ENCODE measurements around the gene DDX11.
"Not testable (repeated sequence)": the region's sequence is repeated elsewhere in the genome, so short reads cannot be mapped to it uniquely, and the experiment has no call there.

DDX11 gene

DNA sequence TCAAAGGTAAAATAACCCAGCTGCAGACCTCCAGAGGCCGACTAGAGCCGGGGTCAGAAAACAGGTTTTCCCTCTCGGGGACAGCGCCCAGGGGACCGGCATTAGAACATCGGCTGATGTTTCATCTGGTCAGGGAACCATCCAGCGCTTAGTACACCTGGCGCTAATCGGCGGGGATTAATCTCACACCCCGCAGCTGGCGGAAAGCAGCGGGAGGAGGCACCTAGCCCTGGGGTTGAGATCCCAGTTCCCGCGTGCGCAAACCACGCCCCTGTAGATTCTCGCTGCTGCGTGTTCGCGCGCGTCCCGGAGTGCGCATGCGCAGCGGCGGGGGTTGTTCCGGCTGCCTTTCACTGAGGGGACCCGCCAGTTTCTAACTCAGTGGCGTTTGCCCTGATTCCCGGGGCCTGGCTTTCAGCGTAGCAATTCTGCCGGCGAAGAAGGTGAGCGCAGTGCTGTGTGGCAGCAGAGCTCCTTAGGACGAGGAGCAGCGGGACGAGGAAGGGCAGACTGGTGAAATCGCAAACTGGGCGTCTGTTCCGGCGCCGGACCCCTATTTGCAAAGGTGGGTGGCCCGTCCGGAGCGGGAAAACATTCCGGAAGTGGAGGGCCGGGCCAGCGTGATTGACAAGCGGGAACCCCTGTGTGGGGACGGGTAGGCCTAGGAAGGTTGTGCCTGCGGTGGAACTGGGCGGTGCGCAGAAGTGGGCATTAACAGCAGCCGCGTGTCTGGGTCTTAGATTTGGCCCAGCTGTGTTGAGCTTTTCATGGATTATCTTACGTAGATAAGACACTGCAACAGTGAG lies at the start of gene DDX11:
DDX11 (plus strand) TSS at position 334 of the 806 bp plus-strand sequence. CDS start 4,534 bp downstream, outside the sequence.
- peak within 1 kb of the TSS; percentile 58 for H3K4me3 ChIP-seq (ENCODE audit: low read depth, low read length)
- peak; percentile 75 for DNase-seq (ENCODE audit: low read depth)

DNA sequence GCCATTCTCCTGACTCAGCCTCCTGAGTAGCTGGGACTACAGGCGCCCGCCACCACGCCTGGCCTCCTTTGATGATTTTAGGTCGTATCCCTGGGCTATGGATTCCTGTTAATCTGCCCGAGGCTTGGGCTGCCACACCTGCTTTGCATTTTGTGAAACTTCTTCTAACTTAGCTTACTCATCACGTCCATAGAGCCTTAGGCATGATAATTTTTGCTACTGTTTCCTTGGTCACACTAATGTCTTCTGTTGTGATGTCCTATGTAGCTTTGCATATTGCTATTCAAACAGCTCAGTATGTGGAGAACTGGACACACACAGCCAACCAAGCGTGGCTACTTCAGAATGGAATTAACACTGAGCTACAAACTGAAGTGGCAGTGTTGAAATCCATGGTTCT lies 47.5 kb upstream of the DDX11 start:
- H3K4me3 ChIP-seq (ENCODE audit: low read depth, low read length): no peak overlapping the region
- DNase-seq (ENCODE audit: low read depth): no peak

DNA sequence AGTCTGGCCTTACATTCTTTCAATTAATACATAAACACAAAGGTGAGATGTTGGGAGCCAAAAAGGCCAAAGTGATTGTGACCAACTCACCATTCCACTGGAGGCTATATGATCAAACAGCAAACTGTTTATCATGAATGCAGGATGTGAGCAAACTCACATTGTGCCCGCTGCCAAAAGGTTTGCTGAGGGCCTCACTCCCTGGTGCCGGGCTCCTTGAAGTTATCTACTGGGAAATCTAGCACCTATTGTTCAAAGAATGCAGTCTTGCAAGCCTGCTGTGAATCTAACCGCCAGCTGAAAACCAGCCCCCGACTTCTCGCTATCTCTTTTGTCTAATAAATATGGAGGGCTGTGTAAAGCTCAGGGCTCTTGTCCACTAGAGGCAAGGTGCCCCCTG lies 46.7 kb upstream of the DDX11 start:
- not testable (repeated sequence) for DNase-seq (ENCODE audit: low read depth)

DNA sequence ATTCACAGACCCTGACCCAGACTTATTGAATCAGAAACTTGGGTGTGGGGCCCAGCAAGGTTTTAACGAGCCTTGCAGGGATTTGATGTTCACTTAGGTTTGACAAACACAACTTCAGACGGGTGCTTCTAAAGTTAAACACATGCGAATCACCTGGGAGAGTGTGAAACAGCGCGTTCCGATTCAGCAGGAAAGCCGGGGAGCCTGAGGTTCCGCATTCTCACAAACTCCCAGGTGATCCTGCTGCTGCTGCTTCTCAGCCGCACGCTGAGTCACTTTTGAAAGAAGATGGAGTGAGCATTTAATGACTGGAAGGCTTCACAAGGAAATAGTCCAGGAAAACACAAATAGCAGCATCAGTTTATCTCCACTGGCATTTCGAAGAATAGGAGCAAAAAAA lies 44.2 kb upstream of the DDX11 start:
- H3K4me3 ChIP-seq (ENCODE audit: low read depth, low read length): no peak overlapping the region
- DNase-seq (ENCODE audit: low read depth): no peak

More for the DNA sequence above, 46.7 kb upstream of the DDX11 start:
- H3K4me3 ChIP-seq (ENCODE audit: low read depth, low read length): not testable (repeated sequence)

DNA sequence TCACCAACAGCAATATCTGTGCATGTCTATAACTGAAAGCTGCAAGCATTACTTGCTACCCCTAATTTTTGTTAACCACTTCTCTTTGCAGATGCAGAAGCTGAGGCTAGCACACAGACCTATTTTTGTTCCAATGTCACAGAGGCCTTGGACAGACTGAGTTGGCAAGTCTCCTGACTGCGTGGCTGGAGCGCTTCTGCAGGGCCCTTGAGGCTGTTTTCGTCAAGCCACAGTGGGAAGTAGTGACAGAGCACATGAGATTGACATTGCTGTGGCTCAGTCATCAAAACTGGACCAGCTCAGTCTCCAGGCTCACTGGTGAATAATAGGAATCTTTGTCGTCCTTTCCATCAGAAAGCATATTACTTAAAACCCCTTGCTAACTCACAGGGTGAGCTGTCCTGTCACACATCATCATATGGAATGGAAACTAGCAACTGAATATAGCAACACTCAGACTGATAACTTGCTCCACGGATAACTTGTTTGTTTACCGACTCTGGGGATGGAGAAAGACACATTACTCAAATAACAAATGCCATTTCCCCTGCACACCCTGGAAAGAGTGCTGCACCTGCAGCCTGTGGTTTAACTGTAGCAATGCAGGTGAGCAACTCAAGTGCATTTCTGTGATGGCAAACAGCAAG lies 43.6 kb upstream of the DDX11 start:
- no peak overlapping the region for H3K4me3 ChIP-seq (ENCODE audit: low read depth, low read length)
- no peak for DNase-seq (ENCODE audit: low read depth)

DNA sequence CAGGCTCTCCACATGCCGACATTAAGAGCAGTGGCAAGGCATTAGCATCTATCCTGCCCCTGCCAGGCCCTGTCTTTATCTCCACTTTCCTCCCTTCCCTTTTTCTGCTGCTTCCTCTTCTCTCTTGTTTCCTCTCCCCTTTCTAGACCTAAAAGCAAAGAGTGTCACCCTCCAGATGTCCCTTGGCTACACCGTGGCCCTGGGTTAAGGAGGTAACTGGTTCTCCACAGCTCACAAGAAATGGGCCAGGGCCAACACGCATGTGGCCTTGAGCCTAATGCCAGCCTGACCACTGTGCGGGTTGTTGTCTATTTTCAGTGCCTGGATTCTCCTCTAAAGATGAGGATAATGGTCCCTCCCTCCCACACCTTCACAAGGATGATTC lies 41.7 kb upstream of the DDX11 start:
- no peak overlapping the region for H3K4me3 ChIP-seq (ENCODE audit: low read depth, low read length)
- DNase-seq (ENCODE audit: low read depth): no peak

DNA sequence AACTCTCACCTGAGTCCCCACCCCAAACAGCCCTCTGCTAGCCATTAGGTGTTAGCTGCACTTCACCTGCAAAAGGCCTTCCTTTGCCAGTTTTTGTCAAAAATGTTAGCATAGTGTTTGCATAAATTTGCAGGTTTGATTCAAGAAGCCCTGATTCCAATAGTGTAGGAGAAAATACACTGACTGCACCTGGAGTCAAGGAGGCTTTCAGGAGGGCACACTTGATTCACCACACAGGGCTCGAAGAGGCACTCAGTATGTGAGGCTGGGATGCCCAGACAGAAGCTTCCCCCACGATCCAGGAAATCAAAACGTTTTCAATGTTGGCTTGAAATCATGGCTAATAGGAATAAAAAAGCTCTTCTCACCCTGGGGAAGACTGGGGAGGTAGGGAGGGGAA lies 40.5 kb upstream of the DDX11 start:
- no peak for DNase-seq (ENCODE audit: low read depth)
- H3K4me3 ChIP-seq (ENCODE audit: low read depth, low read length): no peak overlapping the region

DNA sequence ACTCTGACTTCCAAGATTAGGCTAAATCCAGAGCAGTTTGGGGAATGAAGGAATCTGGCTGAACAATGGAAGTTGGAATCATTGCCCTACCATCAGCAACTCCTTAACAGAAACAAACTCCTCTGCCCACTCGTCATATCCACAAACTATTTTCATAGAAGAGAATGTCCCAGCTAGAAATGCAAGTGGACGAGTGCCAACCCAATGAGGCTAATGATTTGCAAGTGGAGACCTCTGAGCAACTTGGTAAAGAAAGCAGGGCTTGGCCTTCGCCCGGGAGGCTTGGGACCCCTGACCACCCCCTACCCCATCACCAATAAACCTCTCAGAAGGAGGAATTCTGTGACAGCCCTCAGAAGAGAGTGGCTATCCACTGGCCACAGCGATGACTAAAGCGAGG lies 40.0 kb upstream of the DDX11 start:
- DNase-seq (ENCODE audit: low read depth): no peak
- H3K4me3 ChIP-seq (ENCODE audit: low read depth, low read length): no peak overlapping the region

DNA sequence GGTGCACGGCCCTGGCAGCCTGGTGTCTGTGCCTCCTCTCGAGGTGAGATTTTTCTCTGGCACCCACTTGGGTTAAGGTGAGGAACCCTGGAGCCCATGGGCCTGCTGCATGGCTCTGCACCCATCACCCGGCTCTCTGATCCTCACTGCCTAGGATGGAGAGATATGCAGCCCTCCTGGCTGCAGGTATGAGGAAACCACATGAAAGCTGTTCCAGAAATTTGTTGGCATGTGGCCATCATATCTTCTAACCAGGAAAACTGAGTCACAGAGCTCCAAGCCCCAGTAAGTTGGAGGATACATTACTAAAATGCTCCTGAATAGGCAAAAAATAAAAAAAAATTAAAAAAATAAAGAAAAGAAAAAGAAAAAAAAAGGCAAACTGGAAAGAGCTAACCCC lies 39.3 kb upstream of the DDX11 start:
- no peak for DNase-seq (ENCODE audit: low read depth)
- H3K4me3 ChIP-seq (ENCODE audit: low read depth, low read length): no peak overlapping the region

DNA sequence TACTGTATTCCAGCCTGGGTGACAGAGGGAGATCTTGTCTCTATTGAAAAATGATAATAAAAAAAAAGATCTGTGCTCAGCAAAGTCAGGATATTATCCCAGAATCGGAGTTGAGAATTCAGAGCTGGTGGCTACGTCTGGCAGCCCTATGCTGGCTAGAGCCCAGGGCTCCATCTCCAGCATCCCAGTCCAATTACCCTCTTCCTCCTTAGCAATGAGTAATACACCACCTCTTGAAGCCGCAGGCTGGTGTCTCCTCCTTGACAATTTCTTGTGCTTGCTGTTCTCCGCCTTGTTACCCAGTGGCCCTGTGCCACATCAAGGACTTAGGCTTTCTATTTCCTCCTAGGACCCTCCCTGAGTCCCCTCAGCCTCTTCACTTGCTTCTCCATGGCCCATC lies 38.4 kb upstream of the DDX11 start:
- H3K4me3 ChIP-seq (ENCODE audit: low read depth, low read length): no peak overlapping the region
- DNase-seq (ENCODE audit: low read depth): no peak

DNA sequence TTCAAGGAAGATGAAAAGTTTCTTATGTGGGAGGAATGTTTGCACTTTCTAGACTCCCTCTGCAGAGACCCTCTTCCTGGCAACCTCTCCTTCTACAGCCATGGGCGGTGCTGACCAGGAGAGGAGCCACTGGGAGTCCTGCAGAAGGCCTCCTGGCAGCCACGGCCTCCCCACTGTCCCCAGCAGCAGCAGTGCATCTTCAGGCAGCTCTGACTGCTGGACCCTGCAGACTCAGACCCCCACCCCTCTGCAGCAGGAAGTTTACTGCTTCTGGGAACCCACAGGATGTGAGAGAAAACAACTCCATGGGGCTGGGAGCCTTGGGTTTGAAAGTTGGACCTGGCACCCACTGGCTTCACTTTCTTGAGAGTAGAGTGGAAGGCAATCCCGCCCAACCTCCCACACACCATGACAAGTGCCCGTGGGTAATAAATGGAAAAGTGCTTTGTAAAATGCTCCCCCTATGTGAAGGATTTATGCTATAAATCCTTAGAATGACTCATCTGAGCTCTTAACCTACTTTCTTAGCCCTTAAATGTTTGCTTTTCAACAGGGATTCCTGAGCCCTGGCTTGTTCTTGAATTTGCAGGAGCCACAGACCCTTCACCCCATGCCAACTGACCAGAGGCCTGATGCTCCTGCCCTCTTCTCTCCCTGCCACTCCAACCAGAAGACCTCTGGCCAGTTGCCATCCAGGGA lies 37.5 kb upstream of the DDX11 start:
- H3K4me3 ChIP-seq (ENCODE audit: low read depth, low read length): no peak overlapping the region
- DNase-seq (ENCODE audit: low read depth): no peak

DNA sequence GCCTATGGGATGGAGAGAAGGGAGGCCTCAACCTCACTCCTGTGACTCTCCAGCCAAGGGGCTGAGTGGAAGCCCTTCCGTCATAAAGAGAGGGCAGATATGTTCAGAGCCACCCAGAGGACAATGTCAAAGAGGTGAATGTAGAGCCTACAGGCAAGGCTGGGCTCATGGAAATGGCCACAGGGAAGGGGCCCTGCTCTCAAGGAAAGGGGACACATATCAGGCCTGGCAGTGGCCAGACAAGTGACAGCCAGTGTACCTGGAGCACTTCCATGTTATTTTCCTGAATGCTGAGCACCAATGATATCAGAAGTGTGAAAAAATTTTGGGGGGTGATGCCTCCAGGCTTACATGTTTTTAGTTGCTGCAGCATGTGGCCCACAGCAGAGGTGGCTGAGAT lies 36.6 kb upstream of the DDX11 start:
- H3K4me3 ChIP-seq (ENCODE audit: low read depth, low read length): no peak overlapping the region
- no peak for DNase-seq (ENCODE audit: low read depth)

DNA sequence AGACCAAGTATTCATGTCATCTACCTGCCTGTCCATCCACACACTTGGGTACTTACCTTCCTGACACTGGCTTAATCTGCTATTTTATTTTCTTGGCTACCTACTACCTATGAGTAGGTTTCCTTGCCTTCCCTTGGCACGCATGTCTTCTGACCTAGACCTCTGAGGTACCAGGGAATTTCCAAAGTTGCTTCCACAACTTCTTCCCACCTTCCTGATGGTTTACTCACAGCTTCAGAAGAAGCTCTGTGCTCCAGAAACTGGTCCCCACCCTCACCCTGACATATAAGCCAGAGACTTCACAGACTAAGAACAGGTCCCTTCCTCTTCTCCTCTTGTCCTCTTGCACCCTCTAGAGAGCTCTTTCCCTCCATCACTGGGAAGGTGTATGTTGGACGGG lies 35.7 kb upstream of the DDX11 start:
- H3K4me3 ChIP-seq (ENCODE audit: low read depth, low read length): no peak overlapping the region
- no peak for DNase-seq (ENCODE audit: low read depth)

DNA sequence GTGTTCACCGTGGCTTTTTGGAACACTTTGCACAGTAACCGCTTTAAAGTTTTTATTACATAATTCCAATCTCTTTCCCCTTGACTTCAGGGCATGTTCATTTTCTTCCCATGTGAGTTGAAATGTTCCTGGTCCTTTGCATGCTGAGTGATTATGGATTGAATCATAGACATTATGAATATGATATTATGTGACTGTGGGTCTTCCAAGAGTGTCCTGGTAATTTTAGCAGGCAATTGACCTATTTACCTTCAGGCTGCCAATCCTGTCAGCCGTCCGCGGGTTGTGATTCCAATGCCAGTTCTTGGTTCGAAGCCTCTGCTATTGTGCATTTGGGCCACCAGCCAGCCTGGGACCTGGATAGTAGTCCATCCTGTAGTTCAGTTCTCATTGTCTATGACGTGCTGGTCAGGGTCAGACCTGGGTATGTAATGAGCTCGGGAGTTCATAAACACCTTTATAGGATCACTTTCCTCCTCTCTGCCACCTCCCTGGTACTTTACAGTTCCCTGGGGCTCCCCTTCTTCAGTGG lies 32.6 kb upstream of the DDX11 start:
- no peak overlapping the region for H3K4me3 ChIP-seq (ENCODE audit: low read depth, low read length)
- DNase-seq (ENCODE audit: low read depth): no peak

DNA sequence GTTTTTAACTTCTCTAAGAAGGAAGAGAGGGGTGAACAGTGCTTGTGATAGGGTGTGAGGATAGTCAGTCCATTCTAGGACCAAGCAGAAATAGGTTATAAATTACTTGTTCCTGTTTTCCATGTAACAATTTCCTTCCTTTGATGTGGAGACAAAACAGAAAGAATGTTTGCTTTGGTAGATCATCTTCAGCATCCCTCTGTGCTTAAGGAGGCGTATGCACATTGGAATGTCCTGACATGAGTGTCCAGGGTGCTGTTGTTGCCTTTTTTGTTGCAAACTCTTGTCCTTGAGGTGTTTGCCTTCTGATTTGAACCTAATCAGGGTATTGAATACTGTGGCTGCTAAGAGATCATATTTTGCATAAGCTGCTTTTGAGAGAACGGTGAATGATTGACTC lies 23.5 kb upstream of the DDX11 start:
- H3K4me3 ChIP-seq (ENCODE audit: low read depth, low read length); DNase-seq (ENCODE audit: low read depth): not testable (repeated sequence)

DNA sequence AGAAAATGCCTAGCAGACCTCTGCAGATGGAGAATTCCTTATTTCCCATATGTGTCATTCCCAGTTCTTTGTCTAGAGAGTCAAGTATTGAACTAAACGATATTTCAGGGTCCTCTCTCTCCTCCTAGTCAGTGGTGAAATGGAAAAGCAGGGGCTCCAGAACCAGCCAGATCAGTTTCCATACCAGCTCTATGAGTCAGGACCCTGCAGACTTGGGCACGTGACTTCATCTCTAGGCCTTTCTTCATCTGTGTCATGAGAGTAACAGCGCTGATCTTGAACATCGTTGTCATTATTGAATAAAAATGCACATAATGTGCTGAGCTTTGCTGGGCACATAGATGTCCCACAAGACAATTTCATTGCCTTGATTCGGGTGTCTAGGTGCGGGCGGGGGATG lies 23.1 kb upstream of the DDX11 start:
- not testable (repeated sequence) for DNase-seq (ENCODE audit: low read depth)

DNA sequence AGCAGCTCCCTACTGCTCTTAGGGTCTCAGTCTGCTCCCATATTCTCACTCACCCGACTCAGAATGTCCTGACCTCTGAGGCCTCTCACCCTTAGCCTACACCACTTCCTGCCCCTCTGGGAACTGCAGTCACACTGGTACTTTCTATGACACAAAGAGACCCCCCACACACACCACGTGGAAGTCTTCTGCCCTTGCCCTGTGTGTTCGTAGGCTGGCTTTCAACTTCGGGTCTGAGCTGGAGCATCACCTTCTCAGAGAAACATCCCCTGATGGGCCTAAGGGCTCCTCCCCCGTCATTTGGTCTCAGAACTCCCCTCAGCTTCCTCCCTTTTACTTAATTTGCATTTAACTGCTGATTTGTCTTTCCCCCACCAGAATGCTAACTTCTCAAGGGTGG lies 22.0 kb upstream of the DDX11 start:
- DNase-seq (ENCODE audit: low read depth); H3K4me3 ChIP-seq (ENCODE audit: low read depth, low read length): not testable (repeated sequence)

More for the DNA sequence above, 23.1 kb upstream of the DDX11 start:
- not testable (repeated sequence) for H3K4me3 ChIP-seq (ENCODE audit: low read depth, low read length)

DNA sequence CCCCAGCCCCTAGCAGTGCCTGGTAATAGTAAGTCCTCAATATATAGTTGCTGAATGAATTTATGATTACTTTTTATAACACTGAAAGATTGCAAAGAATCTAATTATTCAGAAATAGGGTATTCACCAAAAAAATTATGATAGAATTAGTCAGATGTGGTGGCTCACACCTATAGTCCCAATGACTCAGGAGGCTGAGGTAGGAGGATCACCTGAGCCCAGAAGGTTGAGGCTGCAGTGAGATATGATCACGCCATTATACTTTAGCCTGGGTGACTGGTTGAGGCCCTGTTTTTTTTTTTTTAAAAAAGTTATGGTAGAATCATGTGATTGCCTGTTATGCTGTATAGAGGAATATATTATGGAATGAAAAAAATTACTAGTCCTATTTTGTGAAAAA lies 21.5 kb upstream of the DDX11 start:
- not testable (repeated sequence) for H3K4me3 ChIP-seq (ENCODE audit: low read depth, low read length); DNase-seq (ENCODE audit: low read depth)

DNA sequence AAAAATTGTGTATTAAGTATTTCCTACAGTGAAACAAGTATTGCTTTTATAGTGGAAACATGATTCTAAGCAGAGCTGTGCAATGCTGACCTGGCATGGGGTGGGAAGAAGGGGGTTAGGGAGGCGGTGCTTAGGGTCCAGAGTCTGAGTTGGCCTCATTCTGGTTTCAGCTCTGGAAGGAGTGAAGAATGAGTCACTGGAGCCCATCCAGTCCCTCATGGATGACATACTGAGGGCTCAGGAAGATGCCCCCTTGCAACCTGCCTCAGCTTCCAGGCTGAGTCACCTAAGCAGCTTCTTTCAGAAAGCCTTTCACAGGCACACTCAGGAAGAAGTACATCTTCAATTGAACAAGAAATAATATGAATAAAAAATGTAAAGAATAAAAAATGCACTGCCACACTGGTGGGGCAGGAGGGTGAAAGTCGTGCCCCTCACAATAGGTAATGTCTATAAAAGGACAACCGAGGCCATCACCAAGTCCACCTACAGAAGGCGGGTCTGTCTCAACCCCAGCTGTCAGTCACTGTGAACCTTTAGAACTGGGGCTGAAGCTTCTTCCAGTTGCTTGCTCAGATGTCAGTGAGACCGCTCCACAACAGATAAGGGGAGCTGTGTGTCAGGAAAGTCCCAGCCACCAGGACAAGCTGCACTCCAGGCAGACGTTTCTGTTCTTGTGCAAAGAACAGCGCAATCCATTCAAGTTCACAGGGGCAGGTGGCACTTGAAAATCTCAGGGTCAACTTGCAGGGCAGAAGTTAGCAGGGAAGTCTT lies 20.8 kb upstream of the DDX11 start:
- not testable (repeated sequence) for H3K4me3 ChIP-seq (ENCODE audit: low read depth, low read length)
- peak; percentile 69 for DNase-seq (ENCODE audit: low read depth)

All from skeletal muscle cell (primary cell).